NB4 (cell line): ENCODE measurements around the gene MEGF8.

Experiments used
- DNase-seq: peaks from one replicate; pipeline ENCODE4 v3.0.0; 2010; ENCODE audit warnings: low read depth
- H3K4me3 ChIP-seq: one replicate; pipeline ENCODE4 v1.5.1; 2011; ENCODE audit warnings: mild to moderate bottlenecking, low read depth, low read length, moderate library complexity
- MYC ChIP-seq: IDR thresholded peaks from 2 replicates; pipeline ENCODE4 v1.6.1; 2011; ENCODE audit warnings: low read depth, low read length
- POLR2A ChIP-seq: IDR thresholded peaks from 2 replicates; pipeline ENCODE4 v1.6.1; 2011; ENCODE audit warnings: mild to moderate bottlenecking; ENCODE audit not compliant: insufficient read length; ENCODE audit errors: extremely low read depth
- TF ChIP-seq, protein P1 (sequence below): IDR thresholded peaks from one replicate; pipeline ENCODE4 v1.5.1; 2012; ENCODE audit warnings: low read depth, low read length
- TF ChIP-seq, protein P2 (sequence below): IDR thresholded peaks from 2 replicates; pipeline ENCODE4 v1.6.1; 2011; ENCODE audit warnings: low read depth, low read length

MEGF8 gene

DNA sequence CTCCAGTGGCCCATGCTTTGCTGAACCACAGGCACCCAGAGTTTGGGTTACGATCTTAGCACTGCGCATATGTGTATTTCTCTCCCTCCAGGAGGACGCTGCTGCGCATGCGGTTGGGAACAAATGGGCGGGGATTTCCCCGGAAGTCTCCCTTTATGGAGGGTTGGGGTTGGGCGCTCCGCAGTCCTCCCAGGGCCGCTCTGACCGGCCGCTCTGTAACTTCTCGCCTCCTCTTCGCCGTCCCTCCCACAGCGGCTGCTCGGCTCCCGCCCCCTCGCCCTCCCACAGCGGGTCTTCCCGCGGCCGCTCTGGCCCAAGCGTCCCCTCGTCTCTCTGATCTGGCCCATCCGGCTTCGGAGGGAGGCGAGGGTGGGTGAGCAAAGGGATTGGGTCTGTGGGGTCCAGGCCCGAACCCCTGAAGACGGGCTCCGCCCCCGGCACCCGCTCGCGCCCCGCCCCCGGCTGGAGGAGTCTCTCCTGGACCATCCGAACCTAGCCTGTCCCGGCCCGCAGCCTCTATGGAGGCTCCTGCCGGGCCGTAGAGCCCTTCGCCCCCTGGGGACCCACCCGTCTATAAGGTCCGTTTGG, at the start of gene MEGF8:
TSS of gene MEGF8 (plus strand) at position 328 of the 588 bp plus-strand sequence. CDS start 609 bp downstream, outside the sequence.
- TF ChIP-seq MYC, result peak; percentile 59
- TF ChIP-seq, protein P1, sequence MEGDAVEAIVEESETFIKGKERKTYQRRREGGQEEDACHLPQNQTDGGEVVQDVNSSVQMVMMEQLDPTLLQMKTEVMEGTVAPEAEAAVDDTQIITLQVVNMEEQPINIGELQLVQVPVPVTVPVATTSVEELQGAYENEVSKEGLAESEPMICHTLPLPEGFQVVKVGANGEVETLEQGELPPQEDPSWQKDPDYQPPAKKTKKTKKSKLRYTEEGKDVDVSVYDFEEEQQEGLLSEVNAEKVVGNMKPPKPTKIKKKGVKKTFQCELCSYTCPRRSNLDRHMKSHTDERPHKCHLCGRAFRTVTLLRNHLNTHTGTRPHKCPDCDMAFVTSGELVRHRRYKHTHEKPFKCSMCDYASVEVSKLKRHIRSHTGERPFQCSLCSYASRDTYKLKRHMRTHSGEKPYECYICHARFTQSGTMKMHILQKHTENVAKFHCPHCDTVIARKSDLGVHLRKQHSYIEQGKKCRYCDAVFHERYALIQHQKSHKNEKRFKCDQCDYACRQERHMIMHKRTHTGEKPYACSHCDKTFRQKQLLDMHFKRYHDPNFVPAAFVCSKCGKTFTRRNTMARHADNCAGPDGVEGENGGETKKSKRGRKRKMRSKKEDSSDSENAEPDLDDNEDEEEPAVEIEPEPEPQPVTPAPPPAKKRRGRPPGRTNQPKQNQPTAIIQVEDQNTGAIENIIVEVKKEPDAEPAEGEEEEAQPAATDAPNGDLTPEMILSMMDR, result peak; percentile 65
- TF ChIP-seq, protein P2, sequence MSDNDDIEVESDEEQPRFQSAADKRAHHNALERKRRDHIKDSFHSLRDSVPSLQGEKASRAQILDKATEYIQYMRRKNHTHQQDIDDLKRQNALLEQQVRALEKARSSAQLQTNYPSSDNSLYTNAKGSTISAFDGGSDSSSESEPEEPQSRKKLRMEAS, result peak; percentile 79
- peak; percentile 26 for TF ChIP-seq POLR2A
- peak; percentile 96 for DNase-seq
- peak within 1 kb of the TSS; percentile 76 for H3K4me3 ChIP-seq

DNA sequence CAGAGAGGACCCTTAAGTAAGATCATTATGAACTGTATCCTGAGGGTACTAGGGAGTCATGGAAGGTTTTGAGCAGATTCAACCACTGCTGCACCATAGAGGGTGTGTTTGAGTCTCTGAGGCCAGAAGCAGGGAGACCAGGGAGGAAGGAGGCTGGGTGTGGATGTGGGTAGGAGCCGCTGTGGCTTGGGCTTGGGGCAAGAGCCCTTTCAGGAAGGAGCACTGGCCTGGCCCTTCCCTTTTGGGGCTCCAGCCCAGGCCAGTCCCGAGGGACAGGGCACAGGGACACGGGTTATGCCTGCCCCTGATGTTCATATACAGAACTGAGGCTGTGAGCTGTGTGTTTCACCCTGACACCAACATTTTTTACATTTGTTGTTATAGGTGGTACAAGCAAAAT, 49.2 kb upstream of the MEGF8 start:
- DNase-seq, result no peak

GRCh38 chr19:42276821-42277220, 48.6 kb upstream of the MEGF8 start:
- TF ChIP-seq, protein P2, result no peak
- no peak for TF ChIP-seq POLR2A
- TF ChIP-seq, protein P1, result no peak
- TF ChIP-seq MYC, result no peak
- no peak for DNase-seq
- H3K4me3 ChIP-seq, result no peak overlapping the region

More for the DNA sequence above, 49.2 kb upstream of the MEGF8 start:
- no peak for TF ChIP-seq POLR2A
- TF ChIP-seq MYC, result no peak
- TF ChIP-seq, protein P2, result no peak
- H3K4me3 ChIP-seq, result no peak overlapping the region

DNA sequence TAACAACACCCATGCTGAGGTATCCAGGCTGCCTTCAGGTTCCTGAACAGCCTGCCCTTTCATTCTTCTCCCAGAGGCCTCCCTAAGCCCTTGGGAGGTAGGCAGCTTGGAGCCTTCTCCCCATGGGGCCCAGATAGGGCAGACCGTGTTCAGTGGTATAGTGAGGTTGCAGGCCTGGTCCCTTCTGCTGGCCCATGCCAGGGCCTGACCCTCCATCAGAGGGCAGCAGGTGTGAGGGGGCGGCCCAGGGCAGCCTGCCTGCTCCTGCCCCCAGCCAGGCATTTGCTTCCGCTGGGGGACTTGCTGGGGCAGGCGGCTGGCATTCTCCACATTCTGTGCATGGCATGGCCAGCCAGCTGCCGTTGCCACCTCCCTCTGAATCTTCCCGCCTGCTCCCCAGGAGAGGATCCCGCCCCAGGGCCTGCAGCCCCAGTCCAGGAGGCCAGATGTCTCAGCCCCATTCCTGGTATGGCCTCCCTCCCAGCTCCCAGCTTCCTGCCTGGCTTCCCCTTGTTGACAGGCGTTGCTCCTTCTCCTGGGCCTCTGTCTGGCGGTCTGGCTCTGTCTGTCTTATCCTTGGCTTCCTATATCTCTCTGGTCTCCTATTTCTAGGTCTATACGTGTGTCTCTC, 47.5 kb upstream of the MEGF8 start:
- DNase-seq, result no peak
- no peak overlapping the region for H3K4me3 ChIP-seq
- TF ChIP-seq MYC (no peak), POLR2A (no peak)
- TF ChIP-seq, protein P1, result no peak
- TF ChIP-seq, protein P2, result no peak

- no peak for DNase-seq
- H3K4me3 ChIP-seq, result no peak overlapping the region
- TF ChIP-seq POLR2A (no peak), MYC (no peak)
- TF ChIP-seq, protein P1, result no peak
- TF ChIP-seq, protein P2, result no peak
These were observed 46.8 kb upstream of the MEGF8 start for GRCh38 chr19:42278452-42279154.

DNA sequence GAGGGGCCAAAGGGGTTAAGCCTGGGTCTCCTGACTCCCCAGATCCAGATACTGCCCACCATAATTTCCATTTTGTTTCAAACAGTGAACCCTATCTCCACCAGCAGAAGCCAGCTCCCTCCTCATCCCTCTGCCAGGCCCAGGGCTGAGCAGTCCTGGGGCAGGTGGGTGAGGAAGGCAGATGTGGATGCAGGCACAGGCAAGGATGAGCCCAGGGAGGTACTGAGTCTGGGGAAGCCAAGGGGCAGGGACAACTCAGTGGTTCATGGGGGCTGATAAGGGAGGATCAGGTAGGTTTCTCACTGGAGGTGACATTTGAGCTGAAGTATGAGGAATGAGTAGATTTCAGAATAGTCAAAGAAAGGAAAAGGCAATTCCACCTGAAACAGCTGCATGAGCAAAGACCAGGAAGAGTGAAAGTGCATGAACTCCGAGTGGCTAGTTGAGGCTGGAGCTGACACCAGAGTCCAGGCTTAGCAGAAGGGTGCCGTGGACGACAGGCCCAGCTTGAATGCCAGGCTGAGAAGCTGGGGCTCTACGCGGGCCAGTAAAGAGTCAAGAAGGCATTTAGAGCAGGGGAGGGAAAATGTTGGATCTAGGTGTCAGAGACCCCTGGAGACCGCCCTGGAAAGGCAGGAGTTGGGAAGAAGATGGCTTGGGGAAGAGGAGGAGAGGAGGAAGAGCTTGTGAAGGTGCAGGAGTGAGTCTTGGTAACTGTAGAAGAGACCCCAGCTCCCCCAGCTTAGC, 46.1 kb upstream of the MEGF8 start:
- TF ChIP-seq, protein P2, result no peak
- H3K4me3 ChIP-seq, result peak overlapping the region; percentile 62
- no peak for DNase-seq
